Loucy (cell line): ENCODE data around the gene GPHN.
"Not testable (repeated sequence)": the region's sequence is repeated elsewhere in the genome, so short reads cannot be mapped to it uniquely, and the experiment has no call there.

Experiments used
- H2AFZ ChIP-seq: fragments of 200-600 bp; sonication (generic); 2 replicates; pipeline ENCODE4 v1.6.0; 2016; ENCODE audit warnings: antibody characterized with exemption, mild to moderate bottlenecking, low read length, moderate library complexity
- H3F3A ChIP-seq: fragments of 200-600 bp; 2 replicates; pipeline ENCODE4 v1.6.0; 2016; ENCODE audit warnings: antibody characterized with exemption, low read depth, mild to moderate bottlenecking
- H3K27me3 ChIP-seq: fragments of 200-600 bp; sonication (generic); 2 replicates; pipeline ENCODE4 v1.6.1; 2014; ENCODE audit warnings: low read length, mild to moderate bottlenecking; ENCODE audit not compliant: insufficient read depth, poor library complexity, severe bottlenecking
- H3K36me3 ChIP-seq: fragments of 200-600 bp; sonication (generic); 2 replicates; pipeline ENCODE4 v1.6.1; 2016; ENCODE audit warnings: low read length; ENCODE audit not compliant: insufficient read depth
- H3K4me1 ChIP-seq: fragments of 200-600 bp; sonication (generic); 2 replicates; pipeline ENCODE4 v1.5.1; 2014; ENCODE audit warnings: low read length, mild to moderate bottlenecking; ENCODE audit not compliant: insufficient read depth, poor library complexity, severe bottlenecking
- H3K4me2 ChIP-seq: fragments of 200-600 bp; sonication (generic); 2 replicates; pipeline ENCODE4 v1.6.0; 2014; ENCODE audit warnings: antibody characterized with exemption, low read length, low read depth, mild to moderate bottlenecking; ENCODE audit not compliant: poor library complexity, severe bottlenecking
- H3K4me3 ChIP-seq: fragments of 200-600 bp; sonication (generic); 2 replicates; pipeline ENCODE4 v1.5.1; 2014; ENCODE audit warnings: low read length, mild to moderate bottlenecking, mixed read lengths; ENCODE audit not compliant: poor library complexity, severe bottlenecking
- H3K79me2 ChIP-seq: fragments of 200-600 bp; sonication (generic); 2 replicates; pipeline ENCODE4 v1.6.1; 2014; ENCODE audit warnings: low read length; ENCODE audit not compliant: insufficient read depth
- H3K9ac ChIP-seq: fragments of 200-600 bp; sonication (generic); 2 replicates; pipeline ENCODE4 v1.6.0; 2014; ENCODE audit warnings: mild to moderate bottlenecking, low read depth, low read length, moderate library complexity; ENCODE audit not compliant: poor library complexity, severe bottlenecking
- H3K9me2 ChIP-seq: fragments of 200-600 bp; sonication (generic); replicated peaks from 2 replicates; pipeline ENCODE4 v1.6.1; 2016; ENCODE audit warnings: low read depth, low read length, mixed read lengths
- H3K9me3 ChIP-seq: fragments of 200-600 bp; sonication (generic); 2 replicates; pipeline ENCODE4 v1.6.1; 2014; ENCODE audit warnings: mild to moderate bottlenecking, antibody characterized with exemption, low read length, low read depth; ENCODE audit not compliant: insufficient read depth
- H4K20me1 ChIP-seq: fragments of 200-600 bp; sonication (generic); 2 replicates; pipeline ENCODE4 v1.6.0; 2014; ENCODE audit warnings: antibody characterized with exemption, low read length, mild to moderate bottlenecking; ENCODE audit not compliant: insufficient read depth, poor library complexity, severe bottlenecking
- CTCF ChIP-seq: fragments of 200-600 bp; sonication (generic); conservative IDR thresholded peaks from 2 replicates; pipeline ENCODE4 v1.5.1; 2014; ENCODE audit warnings: mild to moderate bottlenecking, antibody characterized with exemption, low read length
- EZH2phosphoT487 ChIP-seq: fragments of 200-600 bp; IDR thresholded peaks from 2 replicates; pipeline ENCODE4 v1.6.1; 2018; ENCODE audit warnings: antibody characterized with exemption, mild to moderate bottlenecking, moderate library complexity, borderline replicate concordance

GPHN gene

GRCh38 chr14:66708267-66708666 is 200.3 kb downstream of the GPHN start:
- no peak overlapping the region for H3K4me3 ChIP-seq
- no peak overlapping the region for H3K9ac ChIP-seq
- H2AFZ ChIP-seq: no peak overlapping the region
- no peaks in the 10 kb centered on the region for H3K36me3 ChIP-seq
- no peaks in the 10 kb centered on the region for H4K20me1 ChIP-seq
- no peak overlapping the region for H3K4me2 ChIP-seq
- no peaks in the 10 kb centered on the region for H3K9me2 ChIP-seq
- H3K27me3 ChIP-seq: no peaks in the 10 kb centered on the region
- no peaks in the 10 kb centered on the region for H3K9me3 ChIP-seq
- no peak for TF ChIP-seq EZH2phosphoT487
- no peak for TF ChIP-seq CTCF
- no peaks in the 10 kb centered on the region for H3K4me1 ChIP-seq
- H3F3A ChIP-seq: no peaks in the 10 kb centered on the region
- H3K79me2 ChIP-seq: no peaks in the 10 kb centered on the region

GRCh38 chr14:66709291-66709690 is 201.3 kb downstream of the GPHN start:
- peaks cover under 1% of the 10 kb centered on the region for H3K4me1 ChIP-seq
- H3K4me3 ChIP-seq: no peak overlapping the region
- no peaks in the 10 kb centered on the region for H3K9me3 ChIP-seq
- H3K79me2 ChIP-seq: no peaks in the 10 kb centered on the region
- H3F3A ChIP-seq: no peaks in the 10 kb centered on the region
- H4K20me1 ChIP-seq: no peaks in the 10 kb centered on the region
- H3K27me3 ChIP-seq: no peaks in the 10 kb centered on the region
- no peak overlapping the region for H3K4me2 ChIP-seq
- no peaks in the 10 kb centered on the region for H3K36me3 ChIP-seq
- TF ChIP-seq CTCF (no peak), EZH2phosphoT487 (no peak)
- H3K9ac ChIP-seq: no peak overlapping the region
- H3K9me2 ChIP-seq: no peaks in the 10 kb centered on the region
- no peak overlapping the region for H2AFZ ChIP-seq

- not testable (repeated sequence) for H3K79me2 ChIP-seq, H3K36me3 ChIP-seq, H3K9me2 ChIP-seq, H3K9me3 ChIP-seq, H3K4me3 ChIP-seq, H3K27me3 ChIP-seq, H3K4me2 ChIP-seq, H3F3A ChIP-seq, H3K9ac ChIP-seq, H4K20me1 ChIP-seq, H2AFZ ChIP-seq
- H3K4me1 ChIP-seq: peaks cover 17% of the 10 kb centered on the region
Measured at GRCh38 chr14:66714291-66714690, 206.3 kb downstream of the GPHN start.

DNA sequence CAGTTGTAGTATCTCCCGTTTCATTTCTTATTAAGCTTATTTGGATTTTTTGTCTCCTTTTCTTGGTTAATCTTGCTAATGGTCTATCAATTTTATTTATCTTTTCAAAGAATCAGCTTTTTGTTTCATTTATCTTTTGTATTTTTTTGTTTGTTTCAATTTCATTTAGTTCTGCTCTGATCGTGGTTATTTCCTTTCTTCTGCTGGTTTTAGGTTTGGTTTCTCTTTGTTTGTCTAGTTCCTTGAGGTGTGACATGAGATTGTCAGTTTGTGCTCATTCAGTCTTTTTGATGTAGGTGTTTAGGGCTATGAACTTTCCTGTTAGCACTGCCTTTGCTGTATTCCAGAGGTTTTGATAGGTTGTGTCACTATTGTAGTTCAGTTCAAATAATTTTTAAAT is 207.4 kb downstream of the GPHN start:
- peak overlapping the region; percentile 23 for H3K4me3 ChIP-seq
- peaks cover 17% of the 10 kb centered on the region for H3K4me1 ChIP-seq
- H3K9me3 ChIP-seq, H4K20me1 ChIP-seq, H3K79me2 ChIP-seq, H3K9me2 ChIP-seq, H2AFZ ChIP-seq, H3F3A ChIP-seq, H3K9ac ChIP-seq, H3K36me3 ChIP-seq, H3K27me3 ChIP-seq: not testable (repeated sequence)
- peak overlapping the region; percentile 30 for H3K4me2 ChIP-seq
